Panc1 (cell line): Measurements from ENCODE around the gene CAMK1D. TPM values are rescaled to one million over a fixed set of nuclear protein-coding genes. Genes with fewer than 3 reads are reported as not detected.

Source experiments
- ATAC-seq: fragments of 200-7000 bp; cut with Tn5 transposase; 2 replicates; pipeline ENCODE4 v1.9.1; 2020; ENCODE audit warnings: mild to moderate bottlenecking, moderate library complexity
- BruUV-seq: library from RNA; stranded (reverse); fragments of 400-500 nt; replicated peaks from 2 replicates; lab custom pipeline; 2021; lab: Mats Ljungman, UMichigan
- CTCF ChIA-PET: fragments of 300-600 bp; sonication (Branson Sonifier 250); formaldehyde crosslinking; loops from one replicate; lab custom pipeline; 2022; ENCODE audit warnings: antibody characterized with exemption; lab: Charles Lee
- POLR2A ChIA-PET: fragments of 300-600 bp; sonication (Branson Sonifier 250); formaldehyde crosslinking; loops from one replicate; lab custom pipeline; 2022; ENCODE audit warnings: antibody characterized with exemption; lab: Charles Lee
- DNase-seq: peaks from one replicate; pipeline ENCODE4 v3.0.0-alpha.2; 2010; ENCODE audit warnings: low read depth, low spot score
- H3K27ac ChIP-seq: 2 replicates; pipeline ENCODE4 v1.5.1; 2011; ENCODE audit warnings: mild to moderate bottlenecking, low read length, inconsistent platforms
- H3K27me3 ChIP-seq: fragments of 200-500 bp; sonication (Bioruptor generic); 2 replicates; pipeline ENCODE4 v1.6.0; 2014; ENCODE audit warnings: low read length, inconsistent platforms; ENCODE audit not compliant: control insufficient read depth, insufficient read depth
- H3K36me3 ChIP-seq: fragments of 200-500 bp; sonication (Bioruptor generic); 2 replicates; pipeline ENCODE4 v1.5.1; 2014; ENCODE audit warnings: inconsistent platforms, mild to moderate bottlenecking, low read length, moderate library complexity; ENCODE audit not compliant: control insufficient read depth, insufficient read depth
- H3K4me1 ChIP-seq: 2 replicates; pipeline ENCODE4 v1.5.1; 2011; ENCODE audit warnings: inconsistent platforms, mild to moderate bottlenecking, low read length, moderate library complexity; ENCODE audit not compliant: control insufficient read depth, insufficient read depth
- H3K4me3 ChIP-seq, 2 experiments: 2 replicates each; pipeline ENCODE4 v1.5.1; 2011 to 2012; ENCODE audit warnings: low read depth in 2 of 2, low read length in 2 of 2, mild to moderate bottlenecking in 2 of 2, inconsistent platforms in 1 of 2, moderate library complexity in 1 of 2
- H3K9me3 ChIP-seq: fragments of 200-500 bp; sonication (Bioruptor generic); 2 replicates; pipeline ENCODE4 v1.5.1; 2014; ENCODE audit warnings: low read depth, mild to moderate bottlenecking, inconsistent platforms, low read length, moderate library complexity; ENCODE audit not compliant: control insufficient read depth, insufficient read depth
- POLR2AphosphoS5 ChIP-seq: IDR thresholded peaks from 2 replicates; pipeline ENCODE4 v1.6.1; 2012; ENCODE audit warnings: mild to moderate bottlenecking, low read depth, low read length, moderate library complexity
- REST ChIP-seq, 2 experiments: IDR thresholded peaks; 2 replicates each; pipeline ENCODE4 v1.6.1; 2011 to 2012; ENCODE audit warnings: low read depth in 2 of 2, control low read depth in 1 of 2, low read length in 1 of 2, mild to moderate bottlenecking in 1 of 2, moderate library complexity in 1 of 2; ENCODE audit not compliant: insufficient read depth in 1 of 2
- SIN3A ChIP-seq: IDR thresholded peaks from 2 replicates; pipeline ENCODE4 v1.6.1; 2012; ENCODE audit warnings: low read depth, mild to moderate bottlenecking, low read length, moderate library complexity, borderline replicate concordance; ENCODE audit not compliant: insufficient read depth
- TCF7L2 ChIP-seq: IDR thresholded peaks from 2 replicates; pipeline ENCODE4 v1.6.1; 2011; ENCODE audit warnings: mild to moderate bottlenecking, low read depth, low read length, inconsistent platforms
- in situ Hi-C: cut with HindIII; loops from 2 replicates; pipeline ENCODE4 v1.10.0; 2016; ENCODE audit warnings: low sequenced_read_pairs, low pct_unique_long_range_greater_than_20kb
- intact Hi-C: fragments of 100-400 bp; cut with micrococcal nuclease; formaldehyde crosslinking; loops from one replicate; pipeline ENCODE4 v1.10.0; 2022; ENCODE audit not compliant: unreplicated experiment
- total RNA-seq: library from RNA; stranded (reverse); gene quantifications from one replicate; pipeline ENCODE4 v1.2.1, GENCODE V29; 2021; ENCODE audit not compliant: unreplicated experiment
- TF ChIP-seq, protein P1 (sequence below): fragments of 450-650 bp; IDR thresholded peaks from 2 replicates; pipeline ENCODE4 v1.5.1; 2017; ENCODE audit warnings: mild to moderate bottlenecking

CAMK1D gene
- total RNA-seq, 1 experiment from 2014 or later: 5.7 TPM

GRCh38 chr10:12709521-12709963, 360.2 kb downstream of the CAMK1D start:
- no peak for DNase-seq
- H3K4me1 ChIP-seq: peaks cover 31% of the 10 kb centered on the region
- ChIA-PET CTCF (interaction anchor here (1.5 to 1.6 kb wide), 2 partner anchors 53 to 445 kb away, joined by 4 to 7 read pairs; no protein-coding TSS in a partner anchor), POLR2A (no interaction called here)
- H3K27ac ChIP-seq: peak overlapping the region; percentile 66; the same call in 1 of the 2 replicates
- no peak overlapping the region for H3K4me3 ChIP-seq
- in situ Hi-C loops: no loop called here
- no peaks in the 10 kb centered on the region for H3K9me3 ChIP-seq
- BruUV-seq: no TSS peak
- H3K36me3 ChIP-seq: no peaks in the 10 kb centered on the region
- intact Hi-C loops: no loop called here
- TF ChIP-seq, protein P1, sequence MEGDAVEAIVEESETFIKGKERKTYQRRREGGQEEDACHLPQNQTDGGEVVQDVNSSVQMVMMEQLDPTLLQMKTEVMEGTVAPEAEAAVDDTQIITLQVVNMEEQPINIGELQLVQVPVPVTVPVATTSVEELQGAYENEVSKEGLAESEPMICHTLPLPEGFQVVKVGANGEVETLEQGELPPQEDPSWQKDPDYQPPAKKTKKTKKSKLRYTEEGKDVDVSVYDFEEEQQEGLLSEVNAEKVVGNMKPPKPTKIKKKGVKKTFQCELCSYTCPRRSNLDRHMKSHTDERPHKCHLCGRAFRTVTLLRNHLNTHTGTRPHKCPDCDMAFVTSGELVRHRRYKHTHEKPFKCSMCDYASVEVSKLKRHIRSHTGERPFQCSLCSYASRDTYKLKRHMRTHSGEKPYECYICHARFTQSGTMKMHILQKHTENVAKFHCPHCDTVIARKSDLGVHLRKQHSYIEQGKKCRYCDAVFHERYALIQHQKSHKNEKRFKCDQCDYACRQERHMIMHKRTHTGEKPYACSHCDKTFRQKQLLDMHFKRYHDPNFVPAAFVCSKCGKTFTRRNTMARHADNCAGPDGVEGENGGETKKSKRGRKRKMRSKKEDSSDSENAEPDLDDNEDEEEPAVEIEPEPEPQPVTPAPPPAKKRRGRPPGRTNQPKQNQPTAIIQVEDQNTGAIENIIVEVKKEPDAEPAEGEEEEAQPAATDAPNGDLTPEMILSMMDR: no peak
- TF ChIP-seq SIN3A (no peak), POLR2AphosphoS5 (no peak), REST (IDR thresholded peaks at IDR 0.05; ENCODE audit: insufficient read depth in 1 of 2, low read depth in 2 of 2, low read length in 1 of 2) (no peak), TCF7L2 (no peak)
- ATAC-seq: no peak
- H3K27me3 ChIP-seq: no peaks in the 10 kb centered on the region

- ChIA-PET POLR2A (no interaction called here), CTCF (interaction anchor here (1.5 to 1.6 kb wide), 2 partner anchors 54 to 446 kb away, joined by 4 to 7 read pairs; no protein-coding TSS in a partner anchor)
- Histone ChIP-seq H3K4me3 (no peak overlapping the region), H3K27ac (peak overlapping the region; percentile 66; the same call in 1 of the 2 replicates), H3K9me3 (no peaks in the 10 kb centered on the region), H3K4me1 (peaks cover 31% of the 10 kb centered on the region), H3K27me3 (no peaks in the 10 kb centered on the region), H3K36me3 (no peaks in the 10 kb centered on the region)
- BruUV-seq: no TSS peak
- in situ Hi-C loops: no loop called here
- no peak for TF ChIP-seq SIN3A
- TF ChIP-seq, protein P1: no peak
- ATAC-seq (no peak), DNase-seq (no peak)
- intact Hi-C loops: loop anchor here (2.0 to 10.0 kb wide), 2 partner anchors 195 to 445 kb away; no protein-coding TSS in a partner anchor
Observed at GRCh38 chr10:12710157-12710556, 360.8 kb downstream of the CAMK1D start.
